OCI-LY1 (cell line): ENCODE data around the gene BNIP5.

Experiments used
- H2AFZ ChIP-seq: fragments of 200-600 bp; sonication (generic), shearing (Covaris generic); 2 replicates; pipeline ENCODE4 v1.6.0; 2014; ENCODE audit warnings: antibody characterized with exemption, mild to moderate bottlenecking, low read length
- H3F3A ChIP-seq: fragments of 200-600 bp; sonication (generic), shearing (Covaris generic); 2 replicates; pipeline ENCODE4 v1.6.0; 2014; ENCODE audit warnings: mild to moderate bottlenecking, antibody characterized with exemption, low read length, moderate library complexity; ENCODE audit not compliant: insufficient read depth
- H3K27ac ChIP-seq: fragments of 200-600 bp; sonication (generic); 2 replicates; pipeline ENCODE4 v1.5.1; 2014; ENCODE audit warnings: low read length, mixed run types, mild to moderate bottlenecking, low read depth; ENCODE audit not compliant: poor library complexity, severe bottlenecking
- H3K27me3 ChIP-seq: fragments of 200-600 bp; sonication (generic); 2 replicates; pipeline ENCODE4 v1.6.0; 2014; ENCODE audit warnings: antibody characterized with exemption, mild to moderate bottlenecking, low read length, moderate library complexity; ENCODE audit not compliant: insufficient read depth
- H3K36me3 ChIP-seq: fragments of 200-600 bp; sonication (generic); 2 replicates; pipeline ENCODE4 v1.6.1; 2014; ENCODE audit warnings: mild to moderate bottlenecking, antibody characterized with exemption, low read length, moderate library complexity, mixed read lengths; ENCODE audit not compliant: insufficient read depth
- H3K4me1 ChIP-seq: fragments of 200-600 bp; sonication (generic); 2 replicates; pipeline ENCODE4 v1.5.1; 2014; ENCODE audit warnings: mild to moderate bottlenecking, low read length, moderate library complexity; ENCODE audit not compliant: insufficient read depth, severe bottlenecking
- H3K4me2 ChIP-seq: fragments of 200-600 bp; sonication (generic), shearing (Covaris generic); 2 replicates; pipeline ENCODE4 v1.6.1; 2014; ENCODE audit warnings: low read length
- H3K4me3 ChIP-seq: fragments of 200-600 bp; sonication (generic); 2 replicates; pipeline ENCODE4 v1.5.1; 2014; ENCODE audit warnings: low read length, low read depth, mild to moderate bottlenecking, mixed read lengths; ENCODE audit not compliant: poor library complexity, severe bottlenecking
- H3K79me2 ChIP-seq: fragments of 200-600 bp; shearing (Covaris generic); 2 replicates; pipeline ENCODE4 v1.6.1; 2016; ENCODE audit warnings: mixed run types, low read length, mixed read lengths; ENCODE audit not compliant: insufficient read depth
- H3K9ac ChIP-seq: fragments of 200-600 bp; sonication (generic), shearing (Covaris generic); 2 replicates; pipeline ENCODE4 v1.6.1; 2014; ENCODE audit warnings: mild to moderate bottlenecking, low read length, mixed read lengths
- H3K9me2 ChIP-seq: fragments of 200-600 bp; sonication (generic), shearing (Covaris generic); 2 replicates; pipeline ENCODE4 v1.6.1; 2014; ENCODE audit warnings: low read depth, mild to moderate bottlenecking, low read length, mixed read lengths
- H3K9me3 ChIP-seq: fragments of 200-600 bp; shearing (Covaris generic); 2 replicates; pipeline ENCODE4 v1.6.1; 2014; ENCODE audit warnings: low read length, mixed read lengths
- H4K20me1 ChIP-seq: fragments of 200-600 bp; sonication (generic), shearing (Covaris generic); 2 replicates; pipeline ENCODE4 v1.6.0; 2016; ENCODE audit warnings: mild to moderate bottlenecking, low read length; ENCODE audit not compliant: insufficient read depth
- EZH2 ChIP-seq: fragments of 200-600 bp; sonication (generic), shearing (Covaris generic); IDR thresholded peaks from 2 replicates; pipeline ENCODE4 v1.8.0; 2017; ENCODE audit warnings: borderline replicate concordance, mixed run types, mild to moderate bottlenecking, antibody characterized with exemption, low read length, moderate library complexity, mixed read lengths
- TF ChIP-seq, protein P1 (sequence below): fragments of 200-600 bp; sonication (generic), shearing (Covaris generic); IDR thresholded peaks from 2 replicates; pipeline ENCODE4 v1.5.1; 2017; ENCODE audit warnings: mild to moderate bottlenecking, antibody characterized with exemption, low read length, moderate library complexity, mixed read lengths

Gene BNIP5

DNA sequence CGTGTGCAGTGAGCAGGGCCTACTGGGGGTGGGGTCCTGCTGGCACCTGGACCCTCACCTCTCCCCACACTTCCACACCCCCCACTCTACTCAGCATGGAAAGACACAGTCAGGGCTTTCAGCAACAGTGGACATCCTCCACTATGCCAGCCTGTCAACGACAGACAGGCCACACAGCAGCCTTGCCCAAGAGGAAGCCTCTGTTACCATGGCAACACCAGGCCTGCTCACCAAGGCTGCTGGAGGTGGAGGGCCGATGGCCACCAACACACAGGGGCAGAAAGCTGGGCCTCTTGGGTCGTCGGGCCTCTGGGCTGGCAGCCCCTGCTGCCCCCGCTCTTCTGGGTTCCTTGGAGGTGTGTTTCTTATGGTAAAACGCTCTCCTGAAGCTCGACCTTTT lies 13.6 kb downstream of the BNIP5 start:
- no peak overlapping the region for H3K9ac ChIP-seq
- H3K4me3 ChIP-seq, result no peak overlapping the region
- H3K4me1 ChIP-seq, result no peaks in the 10 kb centered on the region
- no peak overlapping the region for H3K27ac ChIP-seq
- no peak for TF ChIP-seq EZH2
- TF ChIP-seq, protein P1, sequence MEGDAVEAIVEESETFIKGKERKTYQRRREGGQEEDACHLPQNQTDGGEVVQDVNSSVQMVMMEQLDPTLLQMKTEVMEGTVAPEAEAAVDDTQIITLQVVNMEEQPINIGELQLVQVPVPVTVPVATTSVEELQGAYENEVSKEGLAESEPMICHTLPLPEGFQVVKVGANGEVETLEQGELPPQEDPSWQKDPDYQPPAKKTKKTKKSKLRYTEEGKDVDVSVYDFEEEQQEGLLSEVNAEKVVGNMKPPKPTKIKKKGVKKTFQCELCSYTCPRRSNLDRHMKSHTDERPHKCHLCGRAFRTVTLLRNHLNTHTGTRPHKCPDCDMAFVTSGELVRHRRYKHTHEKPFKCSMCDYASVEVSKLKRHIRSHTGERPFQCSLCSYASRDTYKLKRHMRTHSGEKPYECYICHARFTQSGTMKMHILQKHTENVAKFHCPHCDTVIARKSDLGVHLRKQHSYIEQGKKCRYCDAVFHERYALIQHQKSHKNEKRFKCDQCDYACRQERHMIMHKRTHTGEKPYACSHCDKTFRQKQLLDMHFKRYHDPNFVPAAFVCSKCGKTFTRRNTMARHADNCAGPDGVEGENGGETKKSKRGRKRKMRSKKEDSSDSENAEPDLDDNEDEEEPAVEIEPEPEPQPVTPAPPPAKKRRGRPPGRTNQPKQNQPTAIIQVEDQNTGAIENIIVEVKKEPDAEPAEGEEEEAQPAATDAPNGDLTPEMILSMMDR, result no peak
- H3K36me3 ChIP-seq, result no peaks in the 10 kb centered on the region
- H3F3A ChIP-seq, result no peaks in the 10 kb centered on the region
- 0 out of 2 replicates have a peak, but pooled peaks cover 14% of the 10 kb centered on the region for H3K27me3 ChIP-seq
- no peaks in the 10 kb centered on the region for H3K9me2 ChIP-seq
- H3K9me3 ChIP-seq, result no peaks in the 10 kb centered on the region
- no peaks in the 10 kb centered on the region for H4K20me1 ChIP-seq
- H2AFZ ChIP-seq, result no peak overlapping the region
- no peaks in the 10 kb centered on the region for H3K79me2 ChIP-seq
- no peak overlapping the region for H3K4me2 ChIP-seq

DNA sequence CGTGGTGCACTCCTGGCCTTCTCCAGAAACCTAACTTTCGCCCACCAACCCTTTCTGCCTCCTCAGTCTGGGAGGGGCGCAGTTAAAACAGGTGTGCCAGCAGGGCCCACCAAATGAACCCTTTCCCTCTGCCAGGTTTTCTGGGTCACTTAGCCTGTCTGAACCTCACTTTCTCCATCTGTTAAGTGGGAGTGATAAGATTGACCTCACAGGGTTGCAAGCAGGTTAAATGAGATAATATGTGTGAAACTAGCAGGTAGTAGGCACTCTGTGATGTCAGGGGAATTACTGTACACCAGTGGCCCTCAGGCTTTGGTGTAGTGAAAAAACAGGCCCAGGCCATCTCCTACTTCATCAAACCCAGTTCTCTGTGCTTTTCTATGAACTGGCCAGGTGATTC lies 14.1 kb downstream of the BNIP5 start:
- Histone ChIP-seq H3F3A (no peaks in the 10 kb centered on the region), H3K4me1 (no peaks in the 10 kb centered on the region), H3K36me3 (no peaks in the 10 kb centered on the region), H3K9me2 (no peaks in the 10 kb centered on the region), H3K79me2 (no peaks in the 10 kb centered on the region), H3K27ac (no peak overlapping the region), H4K20me1 (no peaks in the 10 kb centered on the region), H3K9ac (no peak overlapping the region), H2AFZ (no peak overlapping the region), H3K4me3 (no peak overlapping the region), H3K4me2 (no peak overlapping the region), H3K27me3 (0 out of 2 replicates have a peak, but pooled peaks cover 14% of the 10 kb centered on the region), H3K9me3 (no peaks in the 10 kb centered on the region)
- TF ChIP-seq, protein P1, result no peak
- TF ChIP-seq EZH2, result no peak

DNA sequence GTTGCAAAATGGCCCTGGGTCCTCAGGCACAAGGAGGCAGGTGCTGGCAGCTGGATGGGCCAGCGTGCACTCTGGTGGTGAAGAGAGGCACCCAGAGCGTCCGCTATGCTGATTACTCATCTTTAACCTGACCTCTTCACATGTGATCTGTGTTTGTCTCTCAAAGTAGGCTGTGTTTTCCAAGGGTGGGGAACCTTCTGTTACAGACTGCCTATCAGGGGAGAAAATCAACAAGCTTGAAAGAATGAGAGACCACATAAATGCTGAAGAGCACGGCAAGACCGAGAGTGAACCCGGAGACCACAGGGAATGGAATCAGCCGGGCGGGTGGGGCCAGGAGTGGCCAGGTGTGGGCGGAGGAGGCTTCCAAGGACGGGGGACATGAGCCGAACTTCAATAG lies 16.2 kb downstream of the BNIP5 start:
- no peaks in the 10 kb centered on the region for H3K9me3 ChIP-seq
- H3K4me3 ChIP-seq, result no peak overlapping the region
- H3K4me2 ChIP-seq, result no peak overlapping the region
- no peaks in the 10 kb centered on the region for H3K36me3 ChIP-seq
- no peak overlapping the region for H2AFZ ChIP-seq
- no peak for TF ChIP-seq EZH2
- TF ChIP-seq, protein P1, result no peak
- no peak overlapping the region for H3K9ac ChIP-seq
- H3K79me2 ChIP-seq, result no peaks in the 10 kb centered on the region
- H3F3A ChIP-seq, result no peaks in the 10 kb centered on the region
- no peaks in the 10 kb centered on the region for H3K9me2 ChIP-seq
- H3K4me1 ChIP-seq, result no peaks in the 10 kb centered on the region
- no peaks in the 10 kb centered on the region for H4K20me1 ChIP-seq
- 0 out of 2 replicates have a peak, but pooled peaks cover 7% of the 10 kb centered on the region for H3K27me3 ChIP-seq
- no peak overlapping the region for H3K27ac ChIP-seq
